ENCODE results near the gene CHN1. TPM values are rescaled to one million over a fixed set of nuclear protein-coding genes. Genes with fewer than 3 reads are reported as not detected.

The CHN1 gene
- total and polyA plus RNA-seq, 2 of the 8 experiments (the other 6 are each of a cell fraction or from before 2014, with no cell fraction given), result 54.0 to 65.7 TPM

DNA sequence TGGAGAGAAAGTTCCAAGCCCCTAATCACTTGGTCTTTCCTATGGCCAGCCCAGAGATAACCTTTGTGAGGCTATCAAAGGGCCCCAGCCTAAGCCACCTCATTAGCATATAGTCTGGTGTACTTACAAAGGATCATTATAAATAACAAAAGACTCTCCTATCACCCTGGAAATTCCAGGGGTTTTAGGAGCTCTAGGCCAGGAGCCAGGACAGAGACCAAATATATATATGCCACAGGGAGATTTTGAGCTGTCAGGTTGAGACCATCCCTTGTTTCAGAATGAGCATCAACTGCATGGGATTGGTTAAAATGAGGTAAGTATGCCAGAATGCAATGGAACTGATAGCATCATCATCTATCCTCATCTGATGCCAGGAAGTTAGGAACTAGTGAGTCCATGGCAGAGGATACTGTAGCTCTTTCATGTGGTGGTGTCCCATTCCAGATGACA lies 208.8 kb downstream of the CHN1 start (continued):
- TF ChIP-seq, protein P1, sequence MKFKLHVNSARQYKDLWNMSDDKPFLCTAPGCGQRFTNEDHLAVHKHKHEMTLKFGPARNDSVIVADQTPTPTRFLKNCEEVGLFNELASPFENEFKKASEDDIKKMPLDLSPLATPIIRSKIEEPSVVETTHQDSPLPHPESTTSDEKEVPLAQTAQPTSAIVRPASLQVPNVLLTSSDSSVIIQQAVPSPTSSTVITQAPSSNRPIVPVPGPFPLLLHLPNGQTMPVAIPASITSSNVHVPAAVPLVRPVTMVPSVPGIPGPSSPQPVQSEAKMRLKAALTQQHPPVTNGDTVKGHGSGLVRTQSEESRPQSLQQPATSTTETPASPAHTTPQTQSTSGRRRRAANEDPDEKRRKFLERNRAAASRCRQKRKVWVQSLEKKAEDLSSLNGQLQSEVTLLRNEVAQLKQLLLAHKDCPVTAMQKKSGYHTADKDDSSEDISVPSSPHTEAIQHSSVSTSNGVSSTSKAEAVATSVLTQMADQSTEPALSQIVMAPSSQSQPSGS (IDR thresholded peaks at IDR 0.05; ENCODE audit: low read length), result 0 out of 2 replicates have a peak, but pooled peaks have one; percentile 34
- TF ChIP-seq, protein P2, sequence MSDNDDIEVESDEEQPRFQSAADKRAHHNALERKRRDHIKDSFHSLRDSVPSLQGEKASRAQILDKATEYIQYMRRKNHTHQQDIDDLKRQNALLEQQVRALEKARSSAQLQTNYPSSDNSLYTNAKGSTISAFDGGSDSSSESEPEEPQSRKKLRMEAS (IDR thresholded peaks at IDR 0.05), result no peak
- TF ChIP-seq SAP30 (IDR thresholded peaks at IDR 0.05; ENCODE audit: insufficient read depth, insufficient replicate concordance, low read length), result no peak
- no peak for TF ChIP-seq GTF2F1 (IDR thresholded peaks at IDR 0.05; ENCODE audit: borderline replicate concordance, low read depth, low read length)
- TF ChIP-seq CREB1 (IDR thresholded peaks at IDR 0.05), result no peak
- no peak for TF ChIP-seq RBBP5 (IDR thresholded peaks at IDR 0.05; ENCODE audit: borderline replicate concordance, low read depth, low read length)
- no peak for TF ChIP-seq BCL11A (IDR thresholded peaks at IDR 0.05; ENCODE audit: low read depth in 2 of 2, low read length in 2 of 2)

Measured in H1 (cell line).